Myometrial cell (primary cell): ENCODE results near the gene UCHL5. TPM values are rescaled to one million over a fixed set of nuclear protein-coding genes. Genes with fewer than 3 reads are reported as not detected.

ENCODE experiments used
- total RNA-seq: library from RNA; depleted of rRNA; stranded (reverse); fragments of >200 nt; gene quantifications from 2 replicates; pipeline ENCODE4 v1.2.3, GENCODE V29; 2015

The UCHL5 gene
- total RNA-seq: 18.8 and 21.0 TPM in 2 replicates

GRCh38 chr1:193059282-193060114 is at the start of gene UCHL5, which contains the start of gene RO60:
UCHL5 (minus strand) TSS chr1:193059360; CDS start chr1:193059260, 100 bp downstream.
RO60 (plus strand) TSS chr1:193059612; CDS start chr1:193069055, 9,443 bp downstream.

GRCh38 chr1:193104907-193105820 is 46.0 kb upstream of the UCHL5 start, which contains the start of gene GLRX2:
GLRX2 (minus strand) TSS chr1:193105414; CDS start chr1:193105382, 32 bp downstream.

Other genes starting within 250 kb of the UCHL5 start
- gene RO60, start 252 bp upstream of the UCHL5 start, total RNA-seq: 62.2 and 119 TPM in 2 replicates
- 13.3 and 22.2 TPM in 2 replicates for gene GLRX2, start 46.1 kb upstream of the UCHL5 start, total RNA-seq
- gene CDC73, start 62.7 kb upstream of the UCHL5 start, total RNA-seq: 14.2 and 14.7 TPM in 2 replicates
- gene B3GALT2, start 127.3 kb upstream of the UCHL5 start, total RNA-seq: 0.29 and 0.53 TPM in 2 replicates